Neural progenitor cell (in vitro differentiated cells): Measurements from ENCODE around the gene RTL10. TPM values are rescaled to one million over a fixed set of nuclear protein-coding genes. Genes with fewer than 3 reads are reported as not detected.

Source experiments
- DNase-seq: peaks from one replicate; pipeline ENCODE4 v3.0.0-alpha.2; 2016; ENCODE audit warnings: low spot score
- H2AFZ ChIP-seq: fragments of 200-600 bp; sonication (generic); replicated peaks from 2 replicates; pipeline ENCODE4 v1.6.1; 2016; ENCODE audit warnings: antibody characterized with exemption
- H3F3A ChIP-seq: fragments of 200-600 bp; sonication (generic); 2 replicates; pipeline ENCODE4 v1.6.1; 2016; ENCODE audit warnings: antibody characterized with exemption, low read depth
- H3K27ac ChIP-seq: fragments of 200-600 bp; sonication (generic); 2 replicates; pipeline ENCODE4 v1.5.1; 2016; ENCODE audit warnings: mild to moderate bottlenecking
- H3K27me3 ChIP-seq: fragments of 200-600 bp; sonication (generic); 2 replicates; pipeline ENCODE4 v1.6.1; 2016; ENCODE audit warnings: mild to moderate bottlenecking, moderate library complexity
- H3K36me3 ChIP-seq: fragments of 200-600 bp; sonication (generic); 2 replicates; pipeline ENCODE4 v1.5.1; 2016
- H3K4me1 ChIP-seq: fragments of 200-600 bp; sonication (generic); 2 replicates; pipeline ENCODE4 v1.6.1; 2016; ENCODE audit warnings: mixed run types
- H3K4me2 ChIP-seq: fragments of 200-600 bp; sonication (generic); 2 replicates; pipeline ENCODE4 v1.6.1; 2016
- H3K4me3 ChIP-seq: fragments of 200-600 bp; sonication (generic); 2 replicates; pipeline ENCODE4 v1.5.1; 2016
- H3K79me2 ChIP-seq: fragments of 200-600 bp; sonication (generic); 2 replicates; pipeline ENCODE4 v1.6.1; 2016; ENCODE audit warnings: low read depth
- H3K9ac ChIP-seq: fragments of 200-600 bp; sonication (generic); 2 replicates; pipeline ENCODE4 v1.6.1; 2016
- H3K9me3 ChIP-seq: fragments of 200-600 bp; sonication (generic); 2 replicates; pipeline ENCODE4 v1.5.1; 2016; ENCODE audit warnings: low read depth
- H4K20me1 ChIP-seq: fragments of 200-600 bp; sonication (generic); 2 replicates; pipeline ENCODE4 v1.6.1; 2016; ENCODE audit warnings: low read depth
- H3K27ac Mint-ChIP-seq: 3 replicates; pipeline ENCODE4 v1.8.0; 2021; ENCODE audit warnings: mixed read lengths
- H3K27me3 Mint-ChIP-seq: 2 replicates; pipeline ENCODE4 v1.8.0; 2022; ENCODE audit warnings: low read depth, mild to moderate bottlenecking, inconsistent platforms, moderate library complexity, mixed read lengths; ENCODE audit not compliant: insufficient read depth
- H3K36me3 Mint-ChIP-seq: 3 replicates; pipeline ENCODE4 v1.8.0; 2021; ENCODE audit warnings: mixed read lengths
- H3K4me1 Mint-ChIP-seq: 3 replicates; pipeline ENCODE4 v1.8.0; 2021; ENCODE audit warnings: mixed read lengths
- H3K4me3 Mint-ChIP-seq: 3 replicates; pipeline ENCODE4 v1.8.0; 2021; ENCODE audit warnings: mild to moderate bottlenecking, moderate library complexity, mixed read lengths
- H3K9me3 Mint-ChIP-seq: 3 replicates; pipeline ENCODE4 v1.8.0; 2020; ENCODE audit warnings: mixed read lengths
- CTCF ChIP-seq: fragments of 200-600 bp; sonication (generic); IDR thresholded peaks from 2 replicates; pipeline ENCODE4 v1.5.1; 2017; ENCODE audit warnings: antibody characterized with exemption, mild to moderate bottlenecking
- EZH2 ChIP-seq: fragments of 200-600 bp; sonication (generic); IDR thresholded peaks from 2 replicates; pipeline ENCODE4 v1.6.1; 2017; ENCODE audit warnings: antibody characterized with exemption, mild to moderate bottlenecking, moderate library complexity
- EZH2phosphoT487 ChIP-seq: fragments of 200-600 bp; sonication (generic); IDR thresholded peaks from 2 replicates; pipeline ENCODE4 v1.6.1; 2017; ENCODE audit warnings: antibody characterized with exemption
- total RNA-seq: library from RNA; depleted of rRNA; stranded (reverse); fragments of >200 nt; gene quantifications from 2 replicates; pipeline ENCODE4 v1.2.3, GENCODE V29; 2015; ENCODE audit warnings: low replicate concordance

Gene RTL10
- total RNA-seq, 1 donor from 2014 or later = 7.3 TPM

GRCh38 chr22:19900707-19901436, 46.2 kb upstream of the RTL10 start:
- Histone ChIP-seq H3K79me2 (no peaks in the 10 kb centered on the region), H3K36me3 (no peaks in the 10 kb centered on the region), H3K27ac (no peak overlapping the region), H2AFZ (no peak overlapping the region), H3K4me1 (peaks cover 19% of the 10 kb centered on the region), H3F3A (peaks cover 8% of the 10 kb centered on the region), H3K27me3 (no peaks in the 10 kb centered on the region), H3K9ac (no peak overlapping the region), H4K20me1 (no peaks in the 10 kb centered on the region), H3K9me3 (no peaks in the 10 kb centered on the region), H3K4me2 (no peak overlapping the region), H3K4me3 (no peak overlapping the region)
- Mint-ChIP-seq H3K4me3 (no peak overlapping the region), H3K9me3 (no peaks in the 10 kb centered on the region), H3K27me3 (peaks cover 9% of the 10 kb centered on the region), H3K27ac (peak overlapping the region; percentile 16), H3K36me3 (no peaks in the 10 kb centered on the region), H3K4me1 (peaks cover 54% of the 10 kb centered on the region)
- no peak for DNase-seq
- TF ChIP-seq EZH2 = no peak
- no peak for TF ChIP-seq CTCF
- no peak for TF ChIP-seq EZH2phosphoT487

DNA sequence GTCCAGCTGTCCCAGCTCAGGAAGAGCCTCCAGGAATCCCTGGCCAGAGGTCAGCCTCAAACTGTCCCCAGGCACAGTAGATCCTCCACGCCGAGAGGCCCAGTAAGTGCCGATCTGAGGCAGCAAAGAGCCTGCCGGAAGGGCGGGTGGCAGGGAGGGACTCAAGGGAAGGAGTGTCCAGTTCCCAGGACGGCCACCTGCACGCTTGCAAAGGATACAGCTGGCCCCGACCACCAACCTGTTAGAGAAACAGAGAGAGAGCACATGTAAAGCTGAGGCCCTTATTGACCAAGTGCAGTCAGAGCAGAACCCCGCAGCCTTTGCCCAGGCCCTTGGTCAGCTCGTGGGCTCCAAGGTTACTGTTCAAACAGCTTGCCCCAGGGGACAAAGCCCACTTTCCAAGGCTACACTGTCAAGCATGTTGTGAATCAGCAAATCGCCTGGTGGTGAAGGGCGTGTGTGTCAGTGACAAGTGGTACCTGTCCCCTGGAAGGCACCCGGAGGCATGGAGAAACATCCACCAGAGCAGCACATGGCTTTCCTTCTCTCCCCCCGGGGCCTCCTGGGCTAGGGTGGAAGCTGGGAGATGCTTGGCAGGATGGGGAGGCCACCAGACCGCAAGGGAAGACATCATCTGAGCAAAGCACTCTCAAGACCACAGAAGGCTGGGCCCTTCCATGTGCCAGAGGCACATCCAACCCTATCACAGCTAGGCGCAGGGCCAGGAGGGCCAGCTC, 44.3 kb upstream of the RTL10 start:
- Histone ChIP-seq H3K27ac (no peak overlapping the region), H3K4me2 (no peak overlapping the region), H3K9ac (no peak overlapping the region), H3F3A (peaks cover 8% of the 10 kb centered on the region), H3K9me3 (no peaks in the 10 kb centered on the region), H3K79me2 (no peaks in the 10 kb centered on the region), H3K4me3 (no peak overlapping the region), H4K20me1 (no peaks in the 10 kb centered on the region), H3K36me3 (no peaks in the 10 kb centered on the region), H2AFZ (no peak overlapping the region), H3K4me1 (peaks cover 19% of the 10 kb centered on the region), H3K27me3 (peaks cover 6% of the 10 kb centered on the region)
- H3K27me3 Mint-ChIP-seq = peaks cover 12% of the 10 kb centered on the region
- H3K36me3 Mint-ChIP-seq = no peaks in the 10 kb centered on the region
- H3K9me3 Mint-ChIP-seq = no peaks in the 10 kb centered on the region
- H3K27ac Mint-ChIP-seq = peak overlapping the region; percentile 78
- TF ChIP-seq EZH2 (no peak), CTCF (no peak), EZH2phosphoT487 (no peak)
- peaks cover 46% of the 10 kb centered on the region for H3K4me1 Mint-ChIP-seq
- no peak for DNase-seq
- no peak overlapping the region for H3K4me3 Mint-ChIP-seq

- Histone ChIP-seq H3K4me3 (no peak overlapping the region), H3F3A (peaks cover 6% of the 10 kb centered on the region), H3K4me1 (peaks cover 11% of the 10 kb centered on the region), H3K4me2 (no peak overlapping the region), H4K20me1 (no peaks in the 10 kb centered on the region), H3K79me2 (no peaks in the 10 kb centered on the region), H3K9me3 (no peaks in the 10 kb centered on the region), H3K36me3 (no peaks in the 10 kb centered on the region), H2AFZ (no peak overlapping the region), H3K9ac (no peak overlapping the region), H3K27me3 (peaks cover 15% of the 10 kb centered on the region), H3K27ac (no peak overlapping the region)
- H3K4me1 Mint-ChIP-seq = peaks cover 43% of the 10 kb centered on the region
- H3K27ac Mint-ChIP-seq = no peak overlapping the region
- H3K36me3 Mint-ChIP-seq = no peaks in the 10 kb centered on the region
- H3K9me3 Mint-ChIP-seq = no peaks in the 10 kb centered on the region
- no peak for TF ChIP-seq EZH2phosphoT487
- no peak for TF ChIP-seq CTCF
- no peak for TF ChIP-seq EZH2
- H3K4me3 Mint-ChIP-seq = no peak overlapping the region
- DNase-seq = no peak
- peaks cover 12% of the 10 kb centered on the region for H3K27me3 Mint-ChIP-seq
Observed at GRCh38 chr22:19898145-19898544, 43.5 kb upstream of the RTL10 start.
